ENCODE measurements around the gene LNP1.

The LNP1 gene

DNA sequence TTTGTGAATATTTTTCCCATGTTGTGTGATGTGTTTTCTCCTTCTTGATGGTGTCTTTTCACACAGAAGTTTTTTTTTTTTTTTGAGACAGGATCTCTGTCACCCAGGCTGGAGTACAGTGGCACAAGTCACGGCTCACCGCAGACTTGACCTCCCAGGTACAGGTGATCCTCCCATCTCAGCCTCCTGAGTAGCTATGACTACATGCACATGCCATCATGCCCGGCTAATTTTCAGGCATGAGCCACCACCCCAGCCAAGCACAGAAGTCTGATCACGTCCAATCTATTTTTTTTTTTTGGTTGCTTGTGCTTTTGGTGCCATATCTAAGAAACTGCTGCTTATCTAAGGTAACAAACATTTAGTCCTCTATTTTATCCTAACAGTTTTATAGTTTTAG lies 25.0 kb upstream of the LNP1 start:
- no peak for DNase-seq
- Mint-ChIP-seq H3K27ac (no peak overlapping the region), H3K4me3 (no peak overlapping the region), H3K36me3 (peaks cover 34 to 51% of the 10 kb centered on the region in 2 donors), H3K9me3 (no peaks in the 10 kb centered on the region), H3K27me3 (no peaks in the 10 kb centered on the region), H3K4me1 (no peaks in the 10 kb centered on the region)
- ATAC-seq (replicated peaks), result no peak

DNA sequence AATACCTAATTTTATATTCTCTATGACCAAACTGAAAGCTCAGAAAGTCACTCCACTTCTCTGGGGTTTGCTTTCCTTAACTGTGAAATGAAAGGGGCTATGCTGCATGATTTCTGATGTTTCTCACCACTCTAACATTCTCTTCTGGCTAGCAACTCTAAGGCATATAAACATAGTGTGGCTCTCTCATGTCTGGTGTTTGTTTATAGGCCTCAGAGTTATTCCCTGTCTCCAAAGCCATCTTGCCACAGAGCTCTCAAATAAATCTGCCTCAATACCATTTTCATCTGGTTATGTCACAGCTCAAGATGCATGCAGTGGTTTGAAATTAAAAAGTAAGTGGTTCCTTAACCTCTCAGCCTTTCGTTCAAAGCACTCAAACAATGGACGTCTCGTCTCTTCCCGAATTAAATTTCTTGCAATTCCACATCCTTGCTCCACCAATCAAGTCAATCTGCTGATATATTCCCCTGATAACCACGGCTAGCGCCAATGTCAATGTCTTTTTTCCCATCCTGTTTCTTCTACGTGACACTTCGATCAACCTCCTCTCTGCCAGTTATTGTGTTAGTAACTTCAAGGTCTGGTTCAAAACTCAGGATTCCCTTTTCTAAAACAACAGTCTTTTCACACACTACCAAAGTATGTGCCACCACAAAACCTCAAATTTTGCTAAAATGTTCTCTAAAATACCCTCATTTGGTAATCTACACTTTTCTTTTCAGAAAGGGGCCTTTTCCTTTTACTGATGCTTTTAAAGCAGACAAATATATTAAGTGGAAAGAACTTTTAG lies 16.4 kb upstream of the LNP1 start:
- DNase-seq, result no peak
- Mint-ChIP-seq H3K27ac (no peak overlapping the region), H3K4me1 (peaks cover 0 to 8% of the 10 kb centered on the region in 2 donors), H3K9me3 (peaks cover 0 to 5% of the 10 kb centered on the region in 2 donors), H3K27me3 (no peaks in the 10 kb centered on the region), H3K36me3 (peaks cover 36 to 42% of the 10 kb centered on the region in 2 donors), H3K4me3 (no peak overlapping the region)
- no peak for ATAC-seq (replicated peaks)

DNA sequence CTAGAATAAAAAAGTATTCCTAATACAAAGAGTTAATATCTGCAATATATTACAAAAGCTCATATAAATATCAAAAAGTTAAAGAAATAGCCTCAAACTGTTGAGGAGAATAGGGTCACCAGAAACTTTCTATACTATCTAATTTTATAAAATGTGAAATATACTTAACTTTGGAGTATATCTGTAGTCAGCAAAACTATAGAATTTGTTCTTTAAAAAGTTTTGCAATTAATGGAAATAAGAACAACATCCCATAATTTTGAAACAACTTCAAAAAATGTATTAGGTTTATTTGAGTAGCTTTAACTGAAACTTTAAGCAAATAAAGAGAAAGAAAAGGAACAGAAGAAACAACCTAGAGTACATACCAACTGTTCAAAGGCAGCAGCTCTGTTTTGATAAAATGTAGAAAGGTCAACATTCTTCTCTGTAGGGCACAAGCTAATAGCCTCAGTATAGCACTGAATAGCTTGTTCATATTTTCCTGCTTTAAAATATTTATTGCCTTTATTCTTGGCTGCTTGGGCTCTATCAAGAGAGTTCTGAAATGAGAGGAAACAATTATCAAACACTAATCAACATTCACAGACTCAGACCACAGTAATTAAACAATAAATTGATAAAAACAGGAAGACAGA lies 14.8 kb upstream of the LNP1 start:
- peaks cover 32 to 41% of the 10 kb centered on the region in 2 donors for H3K36me3 Mint-ChIP-seq
- DNase-seq (no peak), ATAC-seq (replicated peaks) (no peak)
- no peaks in the 10 kb centered on the region for H3K27me3 Mint-ChIP-seq
- peaks cover 0 to 5% of the 10 kb centered on the region in 2 donors for H3K9me3 Mint-ChIP-seq
- H3K4me1 Mint-ChIP-seq, result peaks cover 0 to 8% of the 10 kb centered on the region in 2 donors
- H3K4me3 Mint-ChIP-seq, result no peak overlapping the region
- no peak overlapping the region for H3K27ac Mint-ChIP-seq

DNA sequence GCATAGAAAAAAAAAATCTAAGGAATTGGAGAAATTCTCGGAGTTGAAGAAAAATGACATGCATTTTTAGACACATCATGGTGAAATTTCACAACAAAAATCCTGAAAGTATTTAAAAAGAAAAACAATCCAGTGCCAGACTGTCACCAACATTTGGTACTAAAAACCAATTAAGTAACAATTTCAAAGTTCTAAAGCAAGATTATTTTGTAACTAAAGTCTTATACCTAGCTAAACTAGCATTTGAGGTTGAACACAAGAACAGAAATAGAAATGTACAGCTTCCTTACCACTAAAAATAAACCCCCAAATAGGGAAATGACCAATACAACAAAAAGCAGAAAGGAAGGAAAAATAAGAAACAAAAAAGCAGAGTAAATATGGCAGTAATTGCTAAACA lies 12.3 kb upstream of the LNP1 start:
- no peak overlapping the region for H3K4me3 Mint-ChIP-seq
- ATAC-seq (replicated peaks), result no peak

DNA sequence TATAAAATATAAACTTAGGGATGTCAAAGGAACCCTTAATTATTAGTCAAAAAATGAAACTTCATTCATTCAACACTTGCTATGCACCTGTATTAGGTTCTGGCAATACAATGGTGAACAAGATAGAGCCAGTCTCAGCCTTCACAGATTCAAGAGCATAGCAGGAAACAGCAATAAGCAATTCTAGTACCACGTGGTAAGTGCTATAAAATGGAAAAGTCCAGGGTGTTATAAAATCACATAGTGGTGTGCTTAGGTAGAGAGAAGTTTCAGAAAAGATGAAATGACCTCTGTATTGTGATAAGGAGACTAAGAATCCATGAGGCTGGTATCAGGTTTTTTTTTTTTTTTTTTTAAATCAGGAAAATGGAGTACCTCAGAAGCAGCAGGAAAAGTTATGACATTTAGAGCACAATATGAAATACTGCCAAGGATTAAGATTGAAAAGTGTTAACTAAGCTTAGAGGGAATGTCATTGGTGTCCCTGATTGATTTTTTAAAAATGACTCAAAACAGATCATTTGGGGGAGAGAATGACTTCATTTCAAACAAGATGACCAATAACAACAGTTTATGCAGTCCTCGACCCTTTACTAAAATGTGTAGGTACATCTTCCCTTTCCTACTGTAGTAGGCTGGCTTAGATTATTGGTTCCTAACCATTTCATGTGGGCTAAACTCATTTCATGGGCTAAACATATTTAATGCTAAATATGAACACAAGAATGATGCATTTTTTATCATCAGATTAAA lies 5.5 kb upstream of the LNP1 start:
- H3K27ac Mint-ChIP-seq, result no peak overlapping the region
- ATAC-seq (replicated peaks) (no peak), DNase-seq (no peak)
- peaks cover 5 to 10% of the 10 kb centered on the region in 2 donors for H3K36me3 Mint-ChIP-seq
- peaks cover 15 to 33% of the 10 kb centered on the region in 2 donors for H3K4me1 Mint-ChIP-seq
- H3K27me3 Mint-ChIP-seq, result no peaks in the 10 kb centered on the region
- no peak overlapping the region for H3K4me3 Mint-ChIP-seq
- no peaks in the 10 kb centered on the region for H3K9me3 Mint-ChIP-seq

More for the DNA sequence above, 12.3 kb upstream of the LNP1 start:
- H3K4me1 Mint-ChIP-seq, result peaks cover 2 to 8% of the 10 kb centered on the region in 2 donors
- H3K27me3 Mint-ChIP-seq, result no peaks in the 10 kb centered on the region
- no peak overlapping the region for H3K27ac Mint-ChIP-seq
- peaks cover 32 to 41% of the 10 kb centered on the region in 2 donors for H3K36me3 Mint-ChIP-seq
- peaks cover 0 to 5% of the 10 kb centered on the region in 2 donors for H3K9me3 Mint-ChIP-seq
- DNase-seq, result no peak

DNA sequence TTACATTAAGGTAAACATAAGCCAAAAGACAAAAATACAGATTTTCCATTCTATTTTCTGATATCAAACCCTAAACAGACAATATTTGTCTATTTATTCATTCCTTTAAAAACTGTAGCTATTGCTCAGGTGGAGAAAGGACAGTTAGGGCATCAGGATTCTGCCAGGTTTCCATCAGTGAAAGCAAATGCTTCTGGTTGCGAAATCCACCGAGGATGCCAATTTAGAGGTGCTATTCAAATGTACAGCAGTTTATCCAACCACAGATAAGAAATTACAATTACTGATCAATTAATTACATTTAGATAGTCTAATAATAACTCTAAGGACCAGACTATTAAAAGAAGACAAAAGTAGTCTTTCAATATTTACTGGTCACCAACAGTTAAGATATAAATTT lies 4.4 kb upstream of the LNP1 start:
- no peaks in the 10 kb centered on the region for H3K27me3 Mint-ChIP-seq
- ATAC-seq (replicated peaks) (no peak), DNase-seq (no peak)
- no peaks in the 10 kb centered on the region for H3K9me3 Mint-ChIP-seq
- peaks cover 5 to 9% of the 10 kb centered on the region in 2 donors for H3K36me3 Mint-ChIP-seq
- peaks cover 16 to 39% of the 10 kb centered on the region in 2 donors for H3K4me1 Mint-ChIP-seq
- H3K4me3 Mint-ChIP-seq, result no peak overlapping the region
- no peak overlapping the region for H3K27ac Mint-ChIP-seq

DNA sequence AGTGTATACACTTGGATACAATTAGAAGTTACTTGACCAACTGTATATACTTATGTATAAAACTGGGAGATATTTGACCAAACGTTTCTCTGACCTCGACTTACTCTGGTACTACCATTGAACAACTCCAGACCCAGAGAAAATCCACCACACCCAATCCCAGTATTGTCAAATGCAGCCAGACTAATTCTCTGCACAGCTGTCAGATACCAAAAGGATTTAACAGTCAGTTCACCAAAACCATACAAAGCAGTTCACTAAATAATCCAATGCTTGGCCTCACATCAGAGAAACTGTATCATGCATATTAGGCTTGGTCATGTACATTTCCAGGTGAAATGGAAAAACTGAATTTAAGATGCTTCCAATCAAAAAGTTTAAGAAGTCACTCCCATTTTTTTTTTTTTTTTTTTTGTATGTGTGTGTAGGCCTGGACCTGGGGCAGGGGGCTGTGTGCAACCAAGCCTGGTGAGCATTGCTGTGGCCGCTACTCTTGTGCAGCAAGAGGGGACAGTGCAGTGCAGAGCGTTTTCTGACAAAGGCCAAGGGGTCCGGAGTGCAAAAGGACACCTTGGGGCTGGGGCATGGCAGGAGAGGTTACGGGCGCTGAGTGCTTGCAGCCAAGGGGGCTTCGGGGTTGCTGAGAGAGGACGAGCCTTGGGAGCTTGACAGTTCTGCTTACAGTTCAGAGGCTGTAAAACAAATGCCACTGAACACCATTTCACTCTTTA lies 1.8 kb upstream of the LNP1 start:
- H3K4me1 Mint-ChIP-seq, result peaks cover 14 to 45% of the 10 kb centered on the region in 2 donors
- H3K4me3 Mint-ChIP-seq, result peak overlapping the region; percentile 92 to 95
- H3K27ac Mint-ChIP-seq, result no peak overlapping the region
- H3K36me3 Mint-ChIP-seq, result peaks cover 1 to 4% of the 10 kb centered on the region in 2 donors
- ATAC-seq (replicated peaks), result no peak
- no peak for DNase-seq
- H3K9me3 Mint-ChIP-seq, result no peaks in the 10 kb centered on the region
- H3K27me3 Mint-ChIP-seq, result no peaks in the 10 kb centered on the region

DNA sequence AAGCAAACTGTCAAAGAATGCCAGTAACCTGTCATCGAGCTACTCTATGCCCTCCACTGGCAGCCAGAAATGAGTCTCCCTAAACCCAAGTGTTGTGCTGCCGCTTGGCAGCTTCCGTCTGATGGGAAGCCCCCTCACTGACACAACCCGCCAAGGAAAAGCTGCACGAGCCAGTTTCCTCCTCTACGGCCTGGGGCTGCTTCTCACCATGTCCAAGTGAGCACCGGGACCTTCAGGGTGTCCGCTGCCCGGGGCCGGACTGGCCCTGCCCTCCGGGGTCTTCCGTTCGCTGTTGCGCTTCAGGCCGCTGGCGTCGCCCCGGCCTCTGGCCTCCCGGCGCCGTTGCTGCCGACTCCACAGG lies 940 bp upstream of the LNP1 start:
- Mint-ChIP-seq H3K9me3 (no peaks in the 10 kb centered on the region), H3K4me3 (peak overlapping the region; percentile 92 to 95), H3K27me3 (no peaks in the 10 kb centered on the region), H3K36me3 (peaks cover 4 to 6% of the 10 kb centered on the region in 2 donors), H3K4me1 (peaks cover 14 to 44% of the 10 kb centered on the region in 2 donors), H3K27ac (peak overlapping the region; percentile 85)
- peak; percentile 31 to 44 for ATAC-seq (replicated peaks)
- peak; percentile 39 for DNase-seq

DNA sequence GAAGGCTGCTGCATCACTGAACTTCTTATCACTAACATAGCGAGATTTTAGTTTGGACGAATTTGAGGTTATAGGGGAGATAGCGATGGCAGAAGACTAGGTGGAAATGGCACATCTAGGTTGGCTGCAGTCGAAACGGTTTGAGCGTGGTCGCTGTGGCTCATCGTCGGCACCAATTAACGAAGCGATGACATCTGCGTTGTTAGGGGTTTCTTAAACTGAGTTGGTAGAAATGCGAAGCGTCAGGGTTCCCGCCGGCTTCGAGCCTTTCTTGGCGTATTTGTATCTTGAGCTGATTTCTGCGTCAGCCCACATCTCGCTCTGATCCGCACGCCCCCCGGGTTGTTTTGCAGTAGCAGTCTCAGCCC lies 319 bp downstream of the LNP1 start:
- Mint-ChIP-seq H3K27me3 (no peaks in the 10 kb centered on the region), H3K9me3 (no peaks in the 10 kb centered on the region), H3K4me3 (peak overlapping the region; percentile 92 to 95), H3K4me1 (peaks cover 12 to 37% of the 10 kb centered on the region in 2 donors), H3K27ac (peak overlapping the region; percentile 98), H3K36me3 (peaks cover 4 to 9% of the 10 kb centered on the region in 2 donors)
- peak; percentile 21 to 27 for ATAC-seq (replicated peaks)
- DNase-seq, result no peak

DNA sequence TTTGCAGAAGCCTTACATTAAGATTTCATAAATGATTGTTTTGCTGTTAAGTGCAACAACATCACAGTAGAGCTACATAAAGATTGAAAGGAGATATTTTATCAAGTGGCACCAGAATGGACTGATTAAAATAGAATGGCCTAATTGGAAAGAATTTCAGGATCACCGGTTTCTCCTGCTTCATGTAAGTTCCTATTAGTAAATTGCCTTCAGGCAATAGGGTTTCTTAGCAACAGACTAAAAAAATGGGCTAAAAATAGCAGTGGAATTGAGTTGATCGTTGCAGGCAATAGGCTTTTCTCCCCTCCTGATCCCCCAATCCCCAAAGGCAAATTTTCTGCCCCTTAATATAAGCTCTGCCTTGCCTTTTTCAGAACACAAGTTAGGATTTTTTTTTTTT lies 917 bp downstream of the LNP1 start:
- H3K36me3 Mint-ChIP-seq, result peaks cover 6 to 10% of the 10 kb centered on the region in 2 donors
- ATAC-seq (replicated peaks), result no peak
- no peak for DNase-seq
- peaks cover 12 to 37% of the 10 kb centered on the region in 2 donors for H3K4me1 Mint-ChIP-seq
- no peaks in the 10 kb centered on the region for H3K27me3 Mint-ChIP-seq
- peaks cover under 1% of the 10 kb centered on the region in 2 donors for H3K9me3 Mint-ChIP-seq
- peak overlapping the region; percentile 92 to 95 for H3K4me3 Mint-ChIP-seq
- H3K27ac Mint-ChIP-seq, result peak overlapping the region; percentile 98

DNA sequence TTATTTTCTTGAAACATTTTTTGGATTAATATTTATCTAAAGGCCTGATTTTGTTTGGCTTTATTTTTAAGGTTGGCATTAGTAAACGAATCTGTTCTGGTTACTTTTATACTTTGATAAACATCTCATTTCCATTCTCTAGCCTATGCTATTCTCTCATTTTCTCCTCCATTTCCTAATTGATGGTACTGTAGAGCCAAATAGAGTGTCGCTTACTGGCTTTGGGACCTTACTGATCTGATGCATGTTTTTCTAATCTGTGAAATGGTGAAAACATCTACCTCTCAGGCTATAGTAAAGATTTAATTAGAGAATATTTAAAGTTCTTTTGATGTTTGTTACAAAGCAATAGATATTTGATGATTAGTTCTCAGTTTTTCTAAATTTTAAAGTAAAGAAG lies 1.6 kb downstream of the LNP1 start:
- no peak for DNase-seq
- no peak for ATAC-seq (replicated peaks)
- peak overlapping the region in 1 of 2 donors; percentile 41 for H3K4me3 Mint-ChIP-seq

DNA sequence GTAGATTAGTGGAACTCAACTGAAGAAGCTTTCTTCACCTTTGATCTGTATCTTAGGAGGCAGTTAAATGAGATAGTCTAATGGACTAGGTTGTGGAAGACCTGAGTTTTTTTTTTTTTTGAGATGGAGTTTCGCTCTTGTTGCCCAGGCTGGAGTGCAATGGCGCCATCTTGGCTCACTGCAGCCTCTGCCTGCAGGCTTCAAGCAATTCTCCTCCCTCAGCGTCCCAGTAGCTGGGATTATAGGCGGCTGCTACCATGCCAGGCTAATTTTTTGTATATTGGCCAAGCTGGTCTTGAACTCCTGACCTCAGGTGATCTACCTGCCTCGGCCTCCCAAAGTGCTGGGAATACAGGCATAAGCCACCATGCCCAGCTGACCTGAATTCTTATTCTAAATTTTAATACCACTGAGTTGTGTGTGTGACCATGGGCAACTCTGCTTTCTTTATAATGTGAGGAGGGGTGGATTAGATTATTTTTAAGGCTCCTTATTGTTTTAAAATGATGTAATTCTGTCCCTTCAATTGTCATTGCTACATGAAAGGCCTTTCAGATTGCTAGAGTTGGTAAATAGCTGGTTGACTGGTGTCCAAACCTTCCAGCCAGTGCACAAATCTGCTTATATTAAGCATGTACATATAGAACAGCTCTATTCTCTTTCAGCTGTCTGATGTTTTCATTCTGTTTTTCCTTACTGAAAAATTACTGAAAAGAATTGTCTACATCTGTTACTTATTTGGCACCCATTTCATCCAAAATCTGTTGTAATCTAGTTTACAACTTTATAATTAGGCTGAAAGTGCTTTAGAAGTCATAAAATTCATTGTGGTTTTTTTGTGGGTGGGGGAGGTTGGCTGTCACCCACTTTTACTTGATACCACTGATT lies 2.3 kb downstream of the LNP1 start:
- DNase-seq (no peak), ATAC-seq (replicated peaks) (no peak)
- Mint-ChIP-seq H3K36me3 (peaks cover 13 to 15% of the 10 kb centered on the region in 2 donors), H3K27ac (no peak overlapping the region), H3K27me3 (no peaks in the 10 kb centered on the region), H3K9me3 (peaks cover 7 to 8% of the 10 kb centered on the region in 2 donors), H3K4me1 (peaks cover 11 to 34% of the 10 kb centered on the region in 2 donors), H3K4me3 (no peak overlapping the region)

More for the DNA sequence above, 1.6 kb downstream of the LNP1 start:
- peaks cover 7% of the 10 kb centered on the region in 2 donors for H3K9me3 Mint-ChIP-seq
- peaks cover 12 to 37% of the 10 kb centered on the region in 2 donors for H3K4me1 Mint-ChIP-seq
- no peak overlapping the region for H3K27ac Mint-ChIP-seq
- peaks cover 12 to 14% of the 10 kb centered on the region in 2 donors for H3K36me3 Mint-ChIP-seq
- H3K27me3 Mint-ChIP-seq, result no peaks in the 10 kb centered on the region

DNA sequence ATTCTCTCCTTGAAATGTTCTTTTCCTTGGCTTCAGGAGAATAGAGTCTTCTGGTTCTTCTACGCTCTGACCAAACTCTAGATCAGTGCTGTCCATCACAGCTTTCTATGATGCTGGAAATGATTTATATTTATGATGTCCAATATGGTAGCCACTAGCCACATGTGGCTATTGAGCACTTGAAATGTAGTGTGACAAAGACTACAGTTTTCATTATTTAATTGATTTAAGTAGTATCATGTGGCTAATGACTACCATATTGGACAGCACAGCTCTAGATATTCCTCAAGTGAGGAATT lies 2.9 kb downstream of the LNP1 start:
- ATAC-seq (replicated peaks) (no peak), DNase-seq (no peak)
- Mint-ChIP-seq H3K27me3 (no peaks in the 10 kb centered on the region), H3K27ac (no peak overlapping the region), H3K36me3 (peaks cover 15% of the 10 kb centered on the region in 2 donors), H3K4me3 (no peak overlapping the region), H3K9me3 (peaks cover 7 to 8% of the 10 kb centered on the region in 2 donors), H3K4me1 (peaks cover 8 to 29% of the 10 kb centered on the region in 2 donors)

Measured in stimulated activated naive B cell treated with anti-CD40 and anti-IgM and Interleukin-4, amounts not matched to agents 10 μg/mL and 1 μg/mL and 100 μg/mL, for 72 hours (primary cell).